Measurements from ENCODE around the gene TALDO1.
A peak's percentile ranks its signal among the peaks of the same experiment; 100 is the strongest.

Gene TALDO1

GRCh38 chr11:787084-787675 is 39.9 kb downstream of the TALDO1 start:
- DNase-seq (ENCODE audit: low read depth in 2 of 2) = no peak

DNA sequence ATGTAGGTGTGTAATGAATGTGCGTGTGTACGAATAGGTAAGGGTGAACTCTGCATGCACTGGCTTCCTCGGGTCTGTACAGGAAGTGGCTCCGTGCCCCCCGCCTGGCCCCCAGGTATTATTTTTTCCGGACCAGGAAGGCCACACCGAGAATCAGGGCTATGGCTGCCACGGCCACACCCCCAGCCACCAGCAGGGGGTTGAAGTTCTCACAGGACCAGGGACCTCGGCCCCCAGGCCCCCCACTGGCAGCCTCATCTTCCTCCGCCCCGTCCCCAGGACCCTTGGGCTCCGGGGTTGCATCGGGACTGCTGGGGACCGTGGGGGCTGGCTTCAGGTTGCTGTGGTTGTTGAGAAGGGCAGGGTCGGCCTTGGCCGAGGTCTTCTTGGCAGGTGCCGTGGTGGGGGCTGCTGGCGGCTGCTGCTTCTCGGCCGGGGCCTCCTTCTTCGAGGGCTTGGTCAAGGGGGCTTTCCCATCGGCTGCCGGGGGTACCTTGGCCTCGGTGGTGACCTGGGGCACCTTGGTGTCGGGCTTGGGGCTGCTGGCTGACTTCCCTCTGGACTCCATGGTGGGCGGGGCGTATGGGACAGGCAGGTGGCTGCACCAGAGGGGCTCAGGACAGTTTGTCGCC is 40.9 kb downstream of the TALDO1 start:
- no peak for DNase-seq (ENCODE audit: low read depth in 2 of 2)

DNA sequence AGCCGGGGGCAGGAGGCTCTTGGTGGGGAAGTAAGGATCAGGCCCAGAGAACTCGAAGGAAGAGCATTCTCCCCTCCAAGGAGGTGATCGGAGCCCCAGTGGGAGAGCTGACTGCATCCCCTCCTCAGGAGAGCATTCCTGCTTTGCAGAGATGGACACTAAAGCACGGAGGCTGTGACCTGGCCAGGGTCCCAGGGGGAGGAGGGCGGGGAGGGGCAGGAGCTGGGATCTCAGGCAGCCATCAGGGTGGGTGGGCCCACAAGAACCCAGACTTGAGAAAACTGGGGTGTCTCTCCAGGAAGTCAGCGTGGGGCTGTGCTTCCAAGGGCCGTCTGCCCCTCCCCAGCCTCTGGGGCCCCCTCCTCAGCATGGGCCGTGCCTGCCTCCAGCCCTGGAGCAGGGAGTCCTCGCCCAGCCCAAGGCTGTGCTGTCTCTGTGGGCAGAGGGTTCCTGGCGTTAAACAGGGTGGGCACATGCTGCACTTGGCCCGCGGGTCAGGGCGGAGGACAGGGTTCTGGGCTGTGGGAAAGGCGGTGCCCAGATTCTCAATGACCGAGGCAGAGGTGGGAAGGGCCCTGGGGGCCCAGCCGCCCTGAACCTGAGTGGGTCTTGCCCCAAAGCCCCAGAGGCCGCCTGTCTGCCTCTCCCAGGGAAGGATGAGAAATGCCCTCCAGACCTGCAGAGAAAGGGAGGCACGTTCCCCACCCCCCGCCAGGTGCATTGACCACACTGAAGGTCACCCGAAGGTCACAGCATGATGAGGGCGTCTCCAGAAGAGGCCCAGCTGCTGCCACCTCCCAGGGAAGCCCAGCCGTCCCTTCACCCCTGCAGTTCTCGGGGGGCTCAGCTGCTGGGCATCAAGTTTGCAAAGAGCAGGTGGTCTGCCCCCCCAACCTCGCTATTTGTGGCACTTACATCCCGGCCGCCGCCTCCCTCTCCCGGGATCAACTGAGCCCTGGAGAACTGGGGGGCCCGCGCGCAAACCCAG is 42.0 kb downstream of the TALDO1 start:
- no peak for DNase-seq (ENCODE audit: low read depth in 2 of 2)

DNA sequence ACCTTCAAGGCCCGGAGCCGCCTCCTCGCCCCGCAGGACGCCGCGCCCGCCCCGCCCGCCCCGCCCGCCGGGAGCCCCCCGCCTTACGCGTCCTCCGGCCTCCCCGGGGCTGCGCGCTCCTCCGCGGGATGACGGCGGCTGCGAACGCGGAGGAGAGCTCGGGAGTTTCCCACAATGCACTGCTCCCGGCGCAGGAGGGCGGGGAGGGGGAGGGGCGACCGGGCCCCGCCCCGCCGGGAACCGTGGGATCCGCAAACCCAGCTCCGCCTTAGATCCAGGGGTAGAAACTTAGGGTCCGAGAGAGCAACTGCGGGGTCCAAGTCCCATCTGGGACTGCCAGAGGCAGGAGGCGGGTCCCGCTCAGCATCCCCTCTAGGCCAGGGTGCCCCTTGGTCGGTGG is 42.7 kb downstream of the TALDO1 start, which contains the start of gene CEND1:
TSS of gene CEND1 (minus strand) at position 148 of the 400 bp plus-strand sequence. CDS start 1,514 bp downstream, outside the sequence.
- peak in 1 of 2 donors; percentile 52 for DNase-seq (ENCODE audit: low read depth in 2 of 2)

- DNase-seq (ENCODE audit: low read depth in 2 of 2) = no peak
These were observed 43.7 kb downstream of the TALDO1 start for GRCh38 chr11:790721-791564.

DNA sequence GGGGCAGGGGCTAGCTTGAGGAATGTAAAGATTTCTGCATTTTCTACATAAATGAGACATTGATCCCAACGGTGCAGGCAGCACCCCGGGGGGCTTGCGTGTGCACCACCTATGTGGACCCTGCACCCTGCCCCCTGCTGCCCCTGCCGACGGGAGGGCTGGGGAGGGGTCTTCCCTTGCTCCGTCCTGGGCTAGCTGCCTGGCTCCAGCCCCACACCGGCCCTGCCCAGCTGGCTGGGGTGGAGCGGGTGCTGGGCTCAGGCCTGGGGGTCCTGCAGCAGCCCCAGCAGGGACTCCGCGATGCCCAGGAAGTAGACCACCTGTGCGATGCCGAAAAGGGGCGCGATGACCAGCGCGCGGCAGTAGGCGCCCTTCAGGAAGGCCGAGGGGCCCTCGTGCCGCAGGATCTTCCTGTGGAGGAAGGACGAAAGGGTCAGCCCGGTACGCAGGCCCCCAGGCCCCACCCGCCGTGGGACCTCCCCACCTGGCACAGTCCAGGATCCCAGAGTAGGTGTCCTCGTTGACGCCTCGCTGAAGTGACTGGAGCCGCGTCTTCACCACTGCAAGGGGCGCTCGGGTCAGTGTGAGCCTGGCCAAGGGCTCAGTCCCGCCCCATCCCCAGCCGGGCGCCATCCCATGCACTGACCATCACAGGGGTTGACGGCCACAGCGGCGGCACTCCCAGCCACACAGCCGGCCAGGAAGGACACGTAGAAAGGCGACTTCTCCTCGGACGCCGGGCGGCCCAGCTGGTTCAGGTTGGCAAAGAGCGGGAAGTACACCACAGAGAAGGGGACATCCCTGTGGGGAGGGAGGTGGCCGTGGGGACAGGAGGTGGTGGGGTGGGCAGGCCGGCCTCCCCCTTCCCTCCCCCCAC is 44.6 kb downstream of the TALDO1 start:
- no peak for DNase-seq (ENCODE audit: low read depth in 2 of 2)

- no peak for DNase-seq (ENCODE audit: low read depth in 2 of 2)
These were observed 45.2 kb downstream of the TALDO1 start for GRCh38 chr11:792535-792821.

GRCh38 chr11:792873-793272 is 45.6 kb downstream of the TALDO1 start:
- no peak for DNase-seq (ENCODE audit: low read depth in 2 of 2)

DNA sequence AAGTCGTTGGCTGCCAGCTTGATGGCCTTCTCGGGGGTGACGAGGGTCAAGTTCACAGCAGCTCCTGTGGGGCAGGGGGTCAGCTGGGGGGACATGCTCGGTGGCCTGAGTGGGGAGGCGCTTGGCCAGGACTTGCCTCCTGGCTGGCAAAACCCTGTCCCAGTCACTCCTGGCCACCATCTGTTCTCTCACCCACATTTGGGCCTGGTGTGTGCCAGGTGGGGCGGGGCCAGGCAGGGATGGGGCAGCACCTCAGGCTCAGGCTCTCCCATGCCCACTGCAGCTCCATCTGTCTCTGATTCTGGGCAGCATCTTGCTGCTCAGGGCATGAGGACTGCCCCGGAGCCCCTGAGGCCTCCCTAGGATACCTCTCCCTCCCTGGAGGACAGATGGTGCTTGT is 46.3 kb downstream of the TALDO1 start:
- no peak for DNase-seq (ENCODE audit: low read depth in 2 of 2)

GRCh38 chr11:794013-794765 is 46.9 kb downstream of the TALDO1 start:
- no peak for DNase-seq (ENCODE audit: low read depth in 2 of 2)

DNA sequence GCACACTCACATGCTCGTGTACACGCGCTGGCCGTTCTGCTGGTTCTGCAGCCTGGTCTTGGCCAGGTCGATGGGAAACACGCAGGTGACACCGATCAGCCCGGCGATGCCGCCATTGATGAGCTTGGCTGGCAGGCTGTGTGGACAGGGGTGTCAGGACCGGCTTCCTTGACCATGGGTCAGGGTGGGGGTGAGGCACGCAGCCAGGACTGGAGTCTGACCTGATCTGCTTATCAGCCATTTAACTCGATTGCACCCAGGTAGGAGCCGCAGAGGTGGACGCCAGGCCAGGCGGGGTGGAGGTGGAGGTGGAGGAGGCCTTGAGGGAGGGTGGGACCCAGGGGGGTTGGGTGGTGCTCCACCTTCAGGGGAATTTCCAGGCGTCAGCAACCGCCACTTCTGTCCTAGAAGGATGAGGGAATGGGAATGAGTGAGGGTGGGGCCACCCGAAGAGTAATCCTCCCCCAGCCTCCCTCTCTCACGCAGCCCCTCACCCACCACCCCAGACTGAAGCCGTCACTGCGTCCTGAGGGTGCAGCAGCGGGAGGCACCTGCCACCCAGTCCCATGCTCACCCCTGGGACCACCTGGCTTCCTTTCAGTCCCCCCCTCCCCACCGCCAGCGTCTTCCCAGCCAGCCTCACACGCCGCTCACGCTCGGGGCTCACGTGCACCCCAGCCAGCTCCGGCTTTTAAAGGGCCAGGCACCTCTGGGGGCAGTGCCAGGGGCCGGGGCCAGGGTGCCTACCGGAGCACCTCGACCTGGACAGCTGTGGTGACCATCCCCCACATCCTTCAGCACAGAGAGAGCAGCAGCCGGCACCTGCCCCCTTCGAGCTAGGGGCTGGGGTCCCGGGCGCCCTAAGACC is 47.7 kb downstream of the TALDO1 start:
- DNase-seq (ENCODE audit: low read depth in 2 of 2) = no peak

DNA sequence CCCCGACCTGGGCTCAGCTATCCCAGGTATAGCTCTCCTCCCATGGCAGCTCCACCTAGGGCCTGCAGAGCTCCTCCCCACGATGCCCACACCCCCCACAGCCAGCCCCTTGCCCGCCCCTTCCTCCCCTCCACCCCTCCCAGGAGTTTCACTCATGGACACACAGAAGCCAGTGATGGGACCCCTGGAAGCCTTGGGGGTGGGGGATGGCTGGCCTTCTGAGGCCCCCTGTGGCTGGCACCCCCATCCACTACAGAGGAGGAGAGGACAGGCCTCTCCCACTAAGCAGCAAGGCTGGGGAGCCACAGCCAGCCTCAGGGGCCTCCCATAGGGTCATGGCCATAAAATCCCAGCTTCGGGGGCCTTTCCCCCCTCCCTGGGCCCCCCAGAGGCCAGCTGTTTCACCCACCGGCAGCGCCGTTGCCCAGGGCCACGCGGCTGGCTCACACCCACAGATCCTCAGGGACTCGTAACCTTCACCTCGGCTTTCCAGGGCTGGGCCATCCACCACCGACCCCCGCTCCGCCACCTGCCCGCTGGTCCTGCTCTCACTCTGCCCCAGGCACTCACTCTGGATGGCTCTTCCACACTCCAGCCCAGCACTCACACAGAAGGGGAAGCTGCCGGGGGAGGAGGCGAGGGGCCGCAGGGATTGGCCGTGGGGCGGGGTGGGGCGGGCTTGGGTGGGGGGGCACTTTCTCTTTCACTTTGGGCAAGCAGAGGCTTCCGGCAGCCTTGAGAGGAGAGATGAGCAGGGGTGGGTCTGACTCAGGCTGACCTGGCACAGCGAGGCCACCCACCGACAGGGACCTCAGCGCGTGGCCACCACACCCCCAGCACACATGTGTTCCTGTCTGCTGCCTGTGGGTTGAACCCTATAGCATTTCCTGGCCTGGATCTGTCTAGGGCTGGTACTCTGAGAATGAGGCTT is 48.6 kb downstream of the TALDO1 start:
- DNase-seq (ENCODE audit: low read depth in 2 of 2) = peak; percentile 73

DNA sequence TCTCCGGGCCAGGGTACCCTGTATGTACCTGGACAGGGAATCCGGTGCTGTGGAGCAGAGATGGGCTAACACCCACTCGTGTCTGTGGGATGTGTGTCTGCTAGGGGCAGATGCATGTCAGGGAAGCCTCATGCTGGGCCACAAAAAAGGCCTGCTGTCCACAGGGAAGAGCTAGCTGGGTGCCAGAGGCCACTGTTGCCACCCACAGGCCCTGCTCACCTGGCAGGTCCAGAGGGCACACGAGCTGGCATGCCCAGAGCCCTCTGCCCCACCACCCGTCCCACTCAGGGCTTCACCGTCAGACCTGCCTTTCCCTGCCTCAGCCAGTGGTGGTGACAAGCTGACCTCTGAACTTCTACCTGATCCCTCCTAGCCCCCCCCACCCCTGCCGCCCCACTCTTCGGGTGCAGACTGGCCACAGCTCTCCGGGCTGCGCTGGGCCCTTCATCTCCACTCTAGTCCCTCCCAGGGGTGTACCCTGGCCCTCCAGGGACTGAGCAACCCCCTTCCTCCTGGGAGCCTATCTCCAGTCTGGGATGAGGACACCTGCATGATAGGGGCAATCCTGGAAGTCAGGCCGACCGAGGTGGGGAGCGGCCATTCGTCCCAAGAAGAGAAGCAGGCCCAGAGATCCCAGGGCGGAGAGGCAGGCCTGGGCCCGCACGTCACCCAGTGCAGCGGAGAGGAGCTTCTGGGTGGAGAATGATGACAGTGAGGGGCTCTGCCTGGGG is 49.5 kb downstream of the TALDO1 start:
- no peak for DNase-seq (ENCODE audit: low read depth in 2 of 2)

- peak; percentile 43 to 64 for DNase-seq (ENCODE audit: low read depth in 2 of 2)
These were observed 50.2 kb downstream of the TALDO1 start for GRCh38 chr11:797296-798092.

DNA sequence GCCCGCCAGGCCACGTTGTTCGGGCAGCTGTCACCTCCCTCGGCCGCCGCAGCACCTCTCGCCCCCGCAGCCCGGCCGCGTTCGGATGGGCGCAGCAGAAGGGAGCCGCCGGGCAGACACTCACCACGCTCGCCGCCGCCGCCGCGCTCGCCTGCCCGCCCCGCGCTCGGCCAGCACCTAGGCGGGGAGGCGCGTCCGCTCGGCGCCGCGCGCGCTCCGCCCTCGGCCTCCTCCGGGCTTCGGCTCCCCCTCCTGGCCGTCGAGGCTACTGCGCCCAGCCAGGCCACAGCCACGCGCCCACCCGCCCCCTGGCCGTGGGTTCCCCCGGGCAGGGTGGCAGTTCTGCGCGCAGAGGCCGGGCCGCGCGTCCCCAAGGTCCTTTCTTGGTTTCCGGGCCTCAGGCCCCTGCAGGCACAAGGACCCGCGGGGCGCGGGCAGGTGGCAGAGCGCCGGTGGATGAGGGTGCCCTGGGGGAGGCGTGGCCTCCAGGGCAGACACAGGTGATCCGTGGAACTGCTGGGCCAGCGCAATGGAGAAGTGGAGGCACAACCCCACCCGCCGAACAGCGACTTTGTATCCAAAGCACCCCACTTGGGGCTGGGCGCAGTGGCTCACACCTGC is 50.9 kb downstream of the TALDO1 start, which contains the start of gene SLC25A22:
TSS of gene SLC25A22 (minus strand) at position 189 of the 621 bp plus-strand sequence. CDS start 3,275 bp downstream, outside the sequence.
- DNase-seq (ENCODE audit: low read depth in 2 of 2) = peak; percentile 75 to 87

Measured in stimulated activated CD4-positive, alpha-beta T cell treated with anti-CD3 and anti-CD28 coated beads, Interleukin-1b, Interleukin-23, amount 100 ng/mL, for 4 hours (primary cell).